HG02759 (cell line): ENCODE measurements around the gene TRAK1.

ENCODE experiments used
- ATAC-seq: cut with Tn5 transposase; IDR thresholded peaks from one replicate; pipeline ENCODE4 v1.9.1; 2021; ENCODE audit warnings: mild to moderate bottlenecking, moderate library complexity; ENCODE audit not compliant: unreplicated experiment

The TRAK1 gene

DNA sequence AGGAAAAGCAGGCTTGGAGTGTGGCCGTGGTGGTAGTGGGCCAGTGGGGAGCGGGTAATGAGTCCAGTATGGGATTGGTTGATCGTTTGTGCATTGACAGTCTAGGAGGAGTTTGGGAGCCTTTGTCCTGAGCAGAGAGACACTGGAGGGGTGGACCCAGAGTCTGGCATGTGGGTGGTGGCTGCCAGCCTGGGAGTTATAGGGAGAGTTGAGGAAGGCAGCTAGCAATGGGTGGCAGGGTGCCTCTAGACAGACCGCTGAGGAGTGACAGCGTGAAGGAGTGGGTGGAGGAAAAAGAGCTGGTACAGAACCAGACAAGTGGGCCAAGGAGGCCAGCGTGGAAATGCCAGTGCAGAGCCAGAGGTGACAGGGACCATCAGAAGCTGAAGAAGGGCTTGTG is 176.7 kb downstream of the TRAK1 start:
- no peak for ATAC-seq

DNA sequence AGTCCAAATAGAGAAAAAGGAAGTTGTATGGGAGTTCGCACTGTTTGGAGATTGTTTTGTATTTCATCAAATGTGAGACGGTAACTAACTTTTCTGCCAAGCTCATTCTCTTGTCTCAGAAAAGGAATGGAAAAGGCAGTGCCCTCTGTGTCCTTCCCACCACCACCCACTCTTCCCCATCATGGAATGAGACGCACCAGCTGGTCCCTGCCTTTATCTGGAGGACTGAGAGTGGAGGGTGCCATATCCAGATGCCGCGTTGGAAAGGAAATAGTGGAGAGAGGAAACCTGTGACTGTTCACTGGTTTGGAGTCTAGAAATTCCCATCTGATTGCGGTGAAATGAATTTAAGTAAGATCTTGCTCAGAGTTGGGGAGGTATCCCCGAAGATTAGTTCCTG is 178.5 kb downstream of the TRAK1 start:
- no peak for ATAC-seq

DNA sequence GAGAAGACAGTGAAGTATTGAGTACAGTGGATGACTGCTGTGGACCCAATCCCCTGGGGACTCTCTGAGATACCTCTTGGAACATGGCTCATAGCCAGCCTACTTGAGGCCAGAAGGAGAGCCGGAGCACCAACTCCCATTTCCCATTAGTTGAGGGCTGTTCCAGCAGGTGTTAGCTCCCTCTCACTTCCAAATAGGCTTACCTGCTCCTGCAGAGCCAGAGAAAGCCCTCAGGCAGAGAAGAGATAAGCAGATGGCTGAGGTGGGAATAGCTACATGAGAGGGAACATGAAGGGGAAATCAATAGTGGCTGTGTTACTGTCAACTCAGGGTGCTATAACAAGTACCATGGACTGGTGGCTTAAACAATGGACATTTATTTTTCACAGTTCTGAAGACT is 179.4 kb downstream of the TRAK1 start:
- ATAC-seq, result no peak

DNA sequence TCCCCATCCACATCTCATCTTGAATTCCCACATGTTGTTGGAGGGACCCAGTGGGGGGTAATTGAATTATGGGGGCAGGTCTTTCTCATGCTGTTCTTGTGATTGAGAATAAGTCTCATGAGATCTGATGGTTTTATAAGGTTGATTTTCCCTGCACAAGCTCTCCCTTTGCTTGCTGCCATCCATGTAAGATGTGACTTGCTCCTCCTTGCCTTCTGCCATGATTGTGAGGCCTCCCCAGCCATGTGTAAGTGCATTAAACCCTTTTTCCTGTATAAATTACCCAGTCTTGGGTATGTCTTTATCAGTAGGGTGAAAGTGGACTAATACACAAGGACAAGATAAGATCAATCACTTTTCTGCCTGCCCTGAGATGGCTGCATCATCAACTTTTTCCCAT is 180.6 kb downstream of the TRAK1 start:
- ATAC-seq, result no peak

DNA sequence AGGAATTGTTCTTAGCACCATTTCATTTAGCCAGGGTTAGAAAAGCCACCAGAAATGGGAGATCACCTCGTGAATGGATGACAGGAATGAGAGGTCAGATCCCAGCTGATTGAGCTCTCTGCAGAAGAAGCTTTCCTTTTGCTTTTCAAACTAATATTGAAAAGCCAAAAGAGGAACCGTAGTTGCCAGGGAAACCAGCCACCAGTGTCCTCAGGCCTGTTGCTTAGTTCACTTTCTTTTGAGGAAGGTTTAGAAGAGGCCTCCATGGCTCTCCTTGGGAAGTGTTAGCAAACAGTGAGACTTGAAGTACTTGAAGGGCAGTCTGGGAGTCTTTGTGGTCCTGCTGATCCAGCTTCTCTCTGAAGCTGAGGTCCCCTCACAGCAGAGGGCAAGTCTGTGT is 182.2 kb downstream of the TRAK1 start:
- no peak for ATAC-seq

DNA sequence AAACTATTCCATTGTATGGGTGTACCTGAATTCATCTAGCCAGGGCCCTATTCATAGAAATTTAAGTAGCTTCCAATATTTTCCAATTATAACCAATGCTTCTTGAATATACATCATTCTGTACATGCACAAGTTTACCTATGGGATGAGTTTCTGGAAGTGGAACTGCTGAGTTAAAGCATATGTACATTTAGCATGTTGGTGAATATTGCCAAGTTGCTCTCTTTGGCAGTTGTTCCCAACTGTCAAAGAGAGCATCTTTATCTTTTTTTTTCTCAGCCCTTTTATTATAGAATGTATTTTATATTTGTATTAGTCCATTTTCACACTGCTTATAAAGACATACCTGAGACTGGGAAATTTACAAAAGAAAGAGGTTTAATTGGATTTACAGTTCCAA is 183.1 kb downstream of the TRAK1 start:
- no peak for ATAC-seq

DNA sequence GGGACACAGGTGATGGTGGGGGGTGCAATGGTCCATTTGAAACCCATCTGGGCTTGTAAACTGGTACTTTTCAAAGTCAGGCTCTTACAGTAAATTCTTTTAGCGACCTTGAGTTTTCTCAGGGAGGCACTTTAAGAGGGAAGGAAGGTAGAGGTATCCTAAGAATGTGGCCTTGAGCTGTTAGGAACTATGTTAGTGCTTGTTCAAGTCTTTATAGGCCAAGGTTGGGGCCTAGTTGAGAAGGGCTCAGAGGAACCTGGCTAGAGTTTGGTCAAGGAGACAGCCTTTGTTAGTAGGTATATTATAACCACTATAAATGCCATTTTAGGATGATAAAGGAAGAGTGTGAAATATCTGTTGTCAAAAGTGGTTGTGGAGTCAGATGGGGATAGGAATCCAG is 184.1 kb downstream of the TRAK1 start:
- ATAC-seq, result no peak
